Measurements from ENCODE around the gene PPFIA3. TPM values are rescaled to one million over a fixed set of nuclear protein-coding genes. Genes with fewer than 3 reads are reported as not detected.

The PPFIA3 gene
- polyA plus RNA-seq, 3 donors = 8.5 to 20.1 (median 8.9) TPM

DNA sequence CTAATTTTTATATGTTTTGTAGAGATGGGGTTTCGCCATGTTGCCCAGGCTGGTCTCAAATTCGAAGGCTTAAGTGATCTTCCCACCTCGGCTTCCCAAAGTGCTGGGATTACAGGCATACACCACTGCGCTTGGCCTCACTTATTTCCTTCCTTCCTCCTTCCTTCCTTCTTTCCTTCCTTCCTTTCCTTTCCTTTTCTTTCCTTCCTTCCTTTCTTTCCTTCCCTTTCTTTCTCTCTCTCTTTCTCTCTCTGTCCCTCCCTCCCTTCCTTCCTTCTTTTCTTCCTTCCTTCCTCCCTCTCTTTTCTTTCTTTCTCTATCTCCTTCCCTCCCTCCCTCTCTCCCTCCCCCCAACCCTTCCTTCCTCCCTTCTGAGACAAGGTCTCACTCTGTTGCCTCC lies 75.1 kb downstream of the PPFIA3 start:
- H3K27ac ChIP-seq (ENCODE audit: low read depth, low read length) = no peak overlapping the region
- WGBS, 3 donors = 84 to 91% (median 88%) methylated on average over 4 of the region's 4 CpGs

DNA sequence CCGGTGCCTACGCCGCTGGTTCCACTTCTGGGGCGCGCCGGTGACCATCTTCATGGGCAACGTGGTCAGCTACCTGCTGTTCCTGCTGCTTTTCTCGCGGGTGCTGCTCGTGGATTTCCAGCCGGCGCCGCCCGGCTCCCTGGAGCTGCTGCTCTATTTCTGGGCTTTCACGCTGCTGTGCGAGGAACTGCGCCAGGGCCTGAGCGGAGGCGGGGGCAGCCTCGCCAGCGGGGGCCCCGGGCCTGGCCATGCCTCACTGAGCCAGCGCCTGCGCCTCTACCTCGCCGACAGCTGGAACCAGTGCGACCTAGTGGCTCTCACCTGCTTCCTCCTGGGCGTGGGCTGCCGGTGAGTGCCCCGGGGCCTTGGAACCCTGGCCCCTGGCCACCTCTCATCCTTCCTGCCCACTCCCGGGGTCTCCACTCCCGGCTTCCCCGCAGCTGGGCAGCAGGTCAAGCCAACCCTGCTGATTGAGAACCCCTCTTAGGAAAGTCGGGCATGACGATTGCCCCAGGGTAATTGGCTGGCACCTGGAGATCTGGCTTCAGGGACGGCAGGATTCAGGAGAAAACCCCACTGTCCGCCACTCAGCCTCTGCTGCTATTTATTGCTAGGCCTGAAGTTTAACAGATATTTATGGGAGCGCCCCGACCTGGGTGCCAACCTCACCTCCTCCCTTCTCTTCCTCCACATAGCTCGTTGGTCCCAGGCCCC lies 77.3 kb downstream of the PPFIA3 start:
- WGBS, 3 donors = 73 to 78% (median 74%) methylated on average over 36 to 40 of the region's 40 CpGs
- no peak overlapping the region for H3K27ac ChIP-seq (ENCODE audit: low read depth, low read length)

DNA sequence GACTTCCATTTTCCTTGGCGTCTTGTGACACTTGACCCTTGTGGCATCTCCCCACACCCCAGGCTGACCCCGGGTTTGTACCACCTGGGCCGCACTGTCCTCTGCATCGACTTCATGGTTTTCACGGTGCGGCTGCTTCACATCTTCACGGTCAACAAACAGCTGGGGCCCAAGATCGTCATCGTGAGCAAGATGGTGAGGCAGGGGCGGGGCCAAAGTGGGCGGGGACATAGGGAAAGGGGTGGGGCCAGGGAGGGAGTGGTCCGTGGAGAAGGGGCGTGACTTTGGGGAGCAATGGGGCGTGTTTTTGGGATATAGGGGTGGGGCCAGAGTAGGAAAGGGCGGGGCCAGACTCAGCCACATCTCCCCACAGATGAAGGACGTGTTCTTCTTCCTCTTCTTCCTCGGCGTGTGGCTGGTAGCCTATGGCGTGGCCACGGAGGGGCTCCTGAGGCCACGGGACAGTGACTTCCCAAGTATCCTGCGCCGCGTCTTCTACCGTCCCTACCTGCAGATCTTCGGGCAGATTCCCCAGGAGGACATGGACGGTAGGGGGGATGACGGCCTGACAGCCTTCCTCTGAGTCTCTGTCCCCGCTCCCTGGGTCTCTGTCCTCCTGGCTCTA lies 81.0 kb downstream of the PPFIA3 start:
- 89 to 92% (median 91%) methylated on average over 28 to 29 of the region's 29 CpGs for WGBS, 3 donors
- no peak overlapping the region for H3K27ac ChIP-seq (ENCODE audit: low read depth, low read length)

Other genes starting within 250 kb of the PPFIA3 start
- 100 to 1,000 TPM in 2 of 3 donors, 10 to 100 TPM in 1; 18.7 to 240 (median 197) TPM for gene PPP1R15A, start 247.1 kb upstream of the PPFIA3 start, polyA plus RNA-seq
- under 1 TPM in 2 of 3 donors, not detected in 1; 0.08 to 0.09 TPM for gene TULP2, start 220.8 kb upstream of the PPFIA3 start, polyA plus RNA-seq
- 100 to 1,000 TPM; 117 to 394 (median 178) TPM for gene NUCB1, start 219.2 kb upstream of the PPFIA3 start, polyA plus RNA-seq
- gene DHDH, start 185.8 kb upstream of the PPFIA3 start, polyA plus RNA-seq = under 1 TPM in 1 of 3 donors, not detected in 2; 0.30 TPM
- 10 to 100 TPM; 24.4 to 71.2 (median 39.9) TPM for gene BAX, start 164.7 kb upstream of the PPFIA3 start, polyA plus RNA-seq
- over 10,000 TPM in 1 of 3 donors, 1,000 to 10,000 TPM in 2; 1,172 to 18,296 (median 6,752) TPM for gene FTL, start 154.2 kb upstream of the PPFIA3 start, polyA plus RNA-seq
- 10 to 100 TPM; 20.1 to 73.8 (median 31.2) TPM for gene GYS1, start 126.2 kb upstream of the PPFIA3 start, polyA plus RNA-seq
- 10 to 100 TPM; 44.6 to 65.0 (median 50.0) TPM for gene RUVBL2, start 125.7 kb upstream of the PPFIA3 start, polyA plus RNA-seq
- gene LHB, start 102.5 kb upstream of the PPFIA3 start, polyA plus RNA-seq = under 1 TPM in 2 of 3 donors, not detected in 1; 0.36 to 0.62 TPM
- not detected for gene CGB3, start 95.2 kb upstream of the PPFIA3 start, polyA plus RNA-seq
- not detected for gene CGB2, start 87.7 kb upstream of the PPFIA3 start, polyA plus RNA-seq
- gene CGB1, start 82.6 kb upstream of the PPFIA3 start, polyA plus RNA-seq = not detected
- gene CGB5, start 75.7 kb upstream of the PPFIA3 start, polyA plus RNA-seq = 1 to 10 TPM in 1 of 3 donors, not detected in 2; 1.1 TPM
- not detected for gene CGB8, start 70.4 kb upstream of the PPFIA3 start, polyA plus RNA-seq
- gene CGB7, start 61.8 kb upstream of the PPFIA3 start, polyA plus RNA-seq = 1 to 10 TPM in 1 of 3 donors, under 1 TPM in 1, not detected in 1; 0.12 to 1.0 TPM
- under 1 TPM in 1 of 3 donors, not detected in 2; 0.09 TPM for gene NTF4, start 54.7 kb upstream of the PPFIA3 start, polyA plus RNA-seq
- under 1 TPM in 1 of 3 donors, not detected in 2; 0.03 TPM for gene KCNA7, start 46.8 kb upstream of the PPFIA3 start, polyA plus RNA-seq
- gene SNRNP70, start 34.1 kb upstream of the PPFIA3 start, polyA plus RNA-seq = 100 to 1,000 TPM; 170 to 188 (median 186) TPM
- 10 to 100 TPM in 1 of 3 donors, 1 to 10 TPM in 2; 4.3 to 12.9 (median 6.6) TPM for gene LIN7B, start 5.2 kb upstream of the PPFIA3 start, polyA plus RNA-seq
- 1 to 10 TPM in 2 of 3 donors, not detected in 1; 1.5 to 5.1 TPM for gene C19orf73, start 401 bp upstream of the PPFIA3 start, polyA plus RNA-seq
- 1 to 10 TPM in 2 of 3 donors, under 1 TPM in 1; 0.89 to 2.8 (median 1.3) TPM for gene HRC, start 35.9 kb downstream of the PPFIA3 start, polyA plus RNA-seq
- gene TRPM4, start 38.2 kb downstream of the PPFIA3 start, polyA plus RNA-seq = 10 to 100 TPM in 2 of 3 donors, 1 to 10 TPM in 1; 8.5 to 45.9 (median 11.9) TPM
- gene SLC6A16, start 205.6 kb downstream of the PPFIA3 start, polyA plus RNA-seq = 1 to 10 TPM in 2 of 3 donors, under 1 TPM in 1; 0.90 to 1.6 (median 1.0) TPM
- gene CD37, start 215.9 kb downstream of the PPFIA3 start, polyA plus RNA-seq = 10 to 100 TPM in 2 of 3 donors, 1 to 10 TPM in 1; 6.8 to 18.1 (median 10.6) TPM
- 10 to 100 TPM; 19.3 to 37.7 (median 34.0) TPM for gene TEAD2, start 242.9 kb downstream of the PPFIA3 start, polyA plus RNA-seq
- under 1 TPM in 2 of 3 donors, not detected in 1; 0.21 to 0.61 TPM for gene DKKL1, start 244.3 kb downstream of the PPFIA3 start, polyA plus RNA-seq

All from adipose tissue (tissue), 3 donors.